ENCODE results near the gene ZNF496. TPM values are rescaled to one million over a fixed set of nuclear protein-coding genes. Genes with fewer than 3 reads are reported as not detected.
"Not testable (repeated sequence)": the region's sequence is repeated elsewhere in the genome, so short reads cannot be mapped to it uniquely, and the experiment has no call there.

Gene ZNF496
- total and polyA plus RNA-seq, 2 of the 4 experiments (the other 2 are of a cell fraction): 11.7 to 16.2 TPM

DNA sequence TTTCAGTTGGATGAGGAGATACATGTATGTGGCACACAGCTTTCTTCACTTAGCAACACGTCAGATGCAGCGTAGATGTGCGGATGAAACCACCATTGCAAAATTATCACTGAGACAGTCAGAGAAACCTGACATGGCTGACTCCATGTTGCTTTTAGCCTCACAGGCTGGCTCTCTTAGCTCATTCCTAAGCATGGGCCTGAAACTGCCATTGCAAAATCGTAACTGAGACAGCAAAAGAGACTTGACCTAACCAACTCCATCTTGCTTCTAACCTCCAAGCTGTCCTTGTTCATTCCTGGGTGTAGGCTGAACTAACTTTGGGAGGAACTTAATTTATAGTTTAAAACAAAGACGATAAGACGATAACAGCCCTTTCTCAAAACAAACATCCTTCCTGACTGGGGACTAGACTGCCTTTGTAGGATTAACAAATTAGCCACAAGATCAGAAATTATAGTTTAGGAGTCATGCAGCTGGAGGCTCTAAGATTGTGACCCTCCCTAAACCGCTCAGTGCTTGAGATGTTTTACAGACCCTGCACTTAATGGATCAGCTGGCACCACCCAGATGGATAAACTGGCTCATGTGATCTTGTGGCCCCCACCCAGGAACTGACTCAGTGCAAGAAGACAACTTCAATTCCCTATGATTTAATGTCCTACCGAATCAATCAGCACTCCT is 43.1 kb upstream of the ZNF496 start:
- dilution Hi-C loops (cut with HindIII; ENCODE audit: low sequenced_read_pairs, unreplicated experiment); BruUV-seq (replicated peaks); H4K5ac ChIP-seq (ENCODE audit: low read depth, low read length); H3K18ac ChIP-seq (ENCODE audit: low read depth, low read length); H3K14ac ChIP-seq (replicated peaks; ENCODE audit: low read depth, low read length); H3K4me1 ChIP-seq (ENCODE audit: control insufficient read depth, insufficient read depth, low read length); H3K27me3 ChIP-seq (ENCODE audit: control insufficient read depth, insufficient read depth, low read length); H3K79me1 ChIP-seq (ENCODE audit: low read depth in 1 of 2, low read length in 2 of 2); H2AFZ ChIP-seq (replicated peaks; ENCODE audit: low read length, poor library complexity); H4K20me1 ChIP-seq (ENCODE audit: insufficient read depth, low read length); H4K91ac ChIP-seq (ENCODE audit: insufficient read depth, low read depth, low read length); H2BK5ac ChIP-seq (ENCODE audit: low read depth, low read length, poor library complexity, severe bottlenecking); POLR2A ChIA-PET (ENCODE audit: unreplicated experiment); H3K4ac ChIP-seq (ENCODE audit: low read depth, low read length); H3K4me3 ChIP-seq (ENCODE audit: insufficient read depth, low read depth, low read length); H3K23ac ChIP-seq (ENCODE audit: low read depth, low read length); H2AK5ac ChIP-seq (ENCODE audit: low read depth, low read length); H3K56ac ChIP-seq (ENCODE audit: extremely low read depth, insufficient read depth, low read length); DNase-seq; H3K27ac ChIP-seq (ENCODE audit: insufficient read depth, low read length); H2BK120ac ChIP-seq (ENCODE audit: low read depth, low read length); H3K9ac ChIP-seq (ENCODE audit: low read depth, low read length); H3K36me3 ChIP-seq (ENCODE audit: control insufficient read depth, insufficient read depth, low read length); H3K9me1 ChIP-seq (ENCODE audit: insufficient read depth, low read length); H2BK20ac ChIP-seq (ENCODE audit: low read depth, low read length); ATAC-seq (ENCODE audit: low read depth); H2AK9ac ChIP-seq (replicated peaks; ENCODE audit: low read depth, low read length, poor library complexity); H4K8ac ChIP-seq (ENCODE audit: low read depth in 2 of 2, low read length in 2 of 2); H3K9me3 ChIP-seq (ENCODE audit: control insufficient read depth, insufficient read depth, low read length); H3K4me2 ChIP-seq (ENCODE audit: low read depth, low read length); H2BK15ac ChIP-seq (ENCODE audit: low read depth, low read length): not testable (repeated sequence)
- WGBS, 2 experiments (ENCODE audit: extremely low coverage in 2 of 2, insufficient read length in 1 of 2): no CpG with 5 or more reads among the region's 8 CpGs
- intact Hi-C loops (cut with micrococcal nuclease) (loop anchor here (1.0 to 5.0 kb wide), 2 partner anchors 42 to 113 kb away; partner anchors contain the start of gene ZNF496), in situ Hi-C loops (cut with MboI; ENCODE audit: low sequenced_read_pairs) (loop anchor here (5.0 kb wide), 1 partner anchor 52 kb away; no protein-coding TSS in a partner anchor)
- CTCF ChIA-PET: interaction anchor here (0.6 kb wide), 2 partner anchors 10 to 77 kb away, joined by 3 to 4 read pairs; no protein-coding TSS in a partner anchor
